ENCODE data around the gene RAB21.

RAB21 gene

GRCh38 chr12:71786829-71787228 is 32.2 kb downstream of the RAB21 start:
- no peak for TF ChIP-seq EZH2phosphoT487 (IDR thresholded peaks at IDR 0.05; ENCODE audit: borderline replicate concordance, low read length)
- TF ChIP-seq CTCF (IDR thresholded peaks at IDR 0.05; ENCODE audit: low read depth, low read length, poor library complexity, severe bottlenecking), result no peak
- no peak overlapping the region for H3K4me3 ChIP-seq (ENCODE audit: low read length)
- H3K27me3 ChIP-seq (ENCODE audit: control insufficient read depth, low read length), result no peaks in the 10 kb centered on the region
- no peaks in the 10 kb centered on the region for H3K9me3 ChIP-seq (ENCODE audit: control insufficient read depth, insufficient read depth, low read length)
- no peak overlapping the region for H3K27ac ChIP-seq (ENCODE audit: low read depth, low read length)
- H3F3A ChIP-seq (ENCODE audit: control insufficient read depth, insufficient read depth), result peaks cover 4% of the 10 kb centered on the region
- H3K36me3 ChIP-seq (ENCODE audit: control insufficient read depth, low read length), result peaks cover 50% of the 10 kb centered on the region
- no peaks in the 10 kb centered on the region for H3K9me2 ChIP-seq (replicated peaks; ENCODE audit: control insufficient read depth, low read length)
- H3K4me1 ChIP-seq (ENCODE audit: control insufficient read depth, low read length), result peaks cover 2% of the 10 kb centered on the region; the same call in 1 of the 2 replicates
- no peak overlapping the region for H3K4me2 ChIP-seq (ENCODE audit: low read length)
- no peaks in the 10 kb centered on the region for H4K20me1 ChIP-seq (ENCODE audit: control insufficient read depth, insufficient read depth, low read depth, low read length)
- no peaks in the 10 kb centered on the region for H3K79me2 ChIP-seq (ENCODE audit: control insufficient read depth, low read length)

GRCh38 chr12:71787580-71787979 is 32.9 kb downstream of the RAB21 start:
- Histone ChIP-seq H3K36me3 (ENCODE audit: control insufficient read depth, low read length) (peaks cover 43% of the 10 kb centered on the region), H3K4me3 (ENCODE audit: low read length) (no peak overlapping the region), H3K9me2 (replicated peaks; ENCODE audit: control insufficient read depth, low read length) (no peaks in the 10 kb centered on the region), H4K20me1 (ENCODE audit: control insufficient read depth, insufficient read depth, low read depth, low read length) (no peaks in the 10 kb centered on the region), H3K79me2 (ENCODE audit: control insufficient read depth, low read length) (no peaks in the 10 kb centered on the region), H3K4me1 (ENCODE audit: control insufficient read depth, low read length) (no peaks in the 10 kb centered on the region), H3K4me2 (ENCODE audit: low read length) (no peak overlapping the region), H3K9me3 (ENCODE audit: control insufficient read depth, insufficient read depth, low read length) (no peaks in the 10 kb centered on the region), H3K27me3 (ENCODE audit: control insufficient read depth, low read length) (no peaks in the 10 kb centered on the region), H3K27ac (ENCODE audit: low read depth, low read length) (no peak overlapping the region), H3F3A (ENCODE audit: control insufficient read depth, insufficient read depth) (no peaks in the 10 kb centered on the region; the same call in 1 of the 2 replicates)
- TF ChIP-seq EZH2phosphoT487 (IDR thresholded peaks at IDR 0.05; ENCODE audit: borderline replicate concordance, low read length), result no peak
- no peak for TF ChIP-seq CTCF (IDR thresholded peaks at IDR 0.05; ENCODE audit: low read depth, low read length, poor library complexity, severe bottlenecking)

- H3K36me3 ChIP-seq (ENCODE audit: control insufficient read depth, low read length), result peaks cover 26% of the 10 kb centered on the region
- H3K9me2 ChIP-seq (replicated peaks; ENCODE audit: control insufficient read depth, low read length), result no peaks in the 10 kb centered on the region
- H3K4me2 ChIP-seq (ENCODE audit: low read length), result no peak overlapping the region
- no peaks in the 10 kb centered on the region for H3K79me2 ChIP-seq (ENCODE audit: control insufficient read depth, low read length)
- no peaks in the 10 kb centered on the region for H4K20me1 ChIP-seq (ENCODE audit: control insufficient read depth, insufficient read depth, low read depth, low read length)
- H3K4me3 ChIP-seq (ENCODE audit: low read length), result no peak overlapping the region
- H3F3A ChIP-seq (ENCODE audit: control insufficient read depth, insufficient read depth), result no peaks in the 10 kb centered on the region; the same call in 1 of the 2 replicates
- H3K27ac ChIP-seq (ENCODE audit: low read depth, low read length), result no peak overlapping the region
- H3K4me1 ChIP-seq (ENCODE audit: control insufficient read depth, low read length), result no peaks in the 10 kb centered on the region
- no peaks in the 10 kb centered on the region for H3K9me3 ChIP-seq (ENCODE audit: control insufficient read depth, insufficient read depth, low read length)
- no peak for TF ChIP-seq CTCF (IDR thresholded peaks at IDR 0.05; ENCODE audit: low read depth, low read length, poor library complexity, severe bottlenecking)
- no peak for TF ChIP-seq EZH2phosphoT487 (IDR thresholded peaks at IDR 0.05; ENCODE audit: borderline replicate concordance, low read length)
- no peaks in the 10 kb centered on the region for H3K27me3 ChIP-seq (ENCODE audit: control insufficient read depth, low read length)
These were observed 35.7 kb downstream of the RAB21 start for GRCh38 chr12:71790331-71790730.

Measured in DOHH2 (cell line).